Muscle layer of duodenum (tissue), 2 donors: ENCODE measurements around the gene ASB8.

Experiments
- H3K27ac ChIP-seq: one replicate; pipeline ENCODE4 v1.7.0; 2013; ENCODE audit warnings: mild to moderate bottlenecking, low read length
- H3K27me3 ChIP-seq: one replicate; pipeline ENCODE4 v1.7.0; 2013; ENCODE audit warnings: low read depth, mild to moderate bottlenecking, control low read depth, low read length
- H3K36me3 ChIP-seq, 2 donors: one replicate each; pipeline ENCODE4 v1.7.0; 2013; ENCODE audit warnings: low read length in 2 of 2, control low read depth in 1 of 2, mild to moderate bottlenecking in 1 of 2; ENCODE audit not compliant: insufficient read depth in 2 of 2, control insufficient read depth in 1 of 2
- H3K4me1 ChIP-seq, 2 donors: one replicate each; pipeline ENCODE4 v1.7.0; 2013; ENCODE audit warnings: low read length in 2 of 2, mild to moderate bottlenecking in 2 of 2, control low read depth in 1 of 2, moderate library complexity in 1 of 2; ENCODE audit not compliant: insufficient read depth in 2 of 2, control insufficient read depth in 1 of 2
- H3K4me3 ChIP-seq, 2 donors: one replicate each; pipeline ENCODE4 v1.7.0; 2013; ENCODE audit warnings: low read length in 2 of 2, low read depth in 1 of 2, mild to moderate bottlenecking in 1 of 2
- H3K9me3 ChIP-seq, 2 donors: one replicate each; pipeline ENCODE4 v1.7.0; 2013; ENCODE audit warnings: low read length in 2 of 2, control low read depth in 1 of 2, mild to moderate bottlenecking in 1 of 2; ENCODE audit not compliant: control insufficient read depth in 1 of 2
- donor health status: healthy.

ASB8 gene

GRCh38 chr12:48180857-48181495 is 23.7 kb upstream of the ASB8 start:
- H3K9me3 ChIP-seq = no peaks in the 10 kb centered on the region
- peaks cover 34% of the 10 kb centered on the region for H3K27me3 ChIP-seq
- H3K4me1 ChIP-seq = peaks cover 3 to 25% of the 10 kb centered on the region in 2 donors
- H3K27ac ChIP-seq = no peak overlapping the region
- H3K4me3 ChIP-seq = no peak overlapping the region
- no peaks in the 10 kb centered on the region for H3K36me3 ChIP-seq

- peaks cover 3 to 25% of the 10 kb centered on the region in 2 donors for H3K4me1 ChIP-seq
- no peak overlapping the region for H3K4me3 ChIP-seq
- no peaks in the 10 kb centered on the region for H3K36me3 ChIP-seq
- H3K9me3 ChIP-seq = no peaks in the 10 kb centered on the region
- H3K27ac ChIP-seq = no peak overlapping the region
- peaks cover 34% of the 10 kb centered on the region for H3K27me3 ChIP-seq
Observed at GRCh38 chr12:48180424-48180823, 23.1 kb upstream of the ASB8 start.

GRCh38 chr12:48179466-48179865 is 22.2 kb upstream of the ASB8 start:
- peaks cover 3 to 22% of the 10 kb centered on the region in 2 donors for H3K4me1 ChIP-seq
- no peak overlapping the region for H3K27ac ChIP-seq
- no peak overlapping the region for H3K4me3 ChIP-seq
- no peaks in the 10 kb centered on the region for H3K9me3 ChIP-seq
- no peaks in the 10 kb centered on the region for H3K36me3 ChIP-seq
- H3K27me3 ChIP-seq = peaks cover 34% of the 10 kb centered on the region

GRCh38 chr12:48177982-48178381 is 20.7 kb upstream of the ASB8 start:
- peaks cover 0 to 8% of the 10 kb centered on the region in 2 donors for H3K4me1 ChIP-seq
- no peak overlapping the region for H3K27ac ChIP-seq
- no peaks in the 10 kb centered on the region for H3K36me3 ChIP-seq
- H3K27me3 ChIP-seq = peaks cover 21% of the 10 kb centered on the region
- no peak overlapping the region for H3K4me3 ChIP-seq
- no peaks in the 10 kb centered on the region for H3K9me3 ChIP-seq

GRCh38 chr12:48176417-48176751 is 19.1 kb upstream of the ASB8 start:
- no peaks in the 10 kb centered on the region for H3K36me3 ChIP-seq
- peaks cover 11% of the 10 kb centered on the region for H3K27me3 ChIP-seq
- no peaks in the 10 kb centered on the region for H3K9me3 ChIP-seq
- no peaks in the 10 kb centered on the region for H3K4me1 ChIP-seq
- no peak overlapping the region for H3K4me3 ChIP-seq
- no peak overlapping the region for H3K27ac ChIP-seq

- H3K27ac ChIP-seq = no peak overlapping the region
- no peaks in the 10 kb centered on the region for H3K4me1 ChIP-seq
- no peak overlapping the region for H3K4me3 ChIP-seq
- H3K27me3 ChIP-seq = peaks cover 11% of the 10 kb centered on the region
- H3K9me3 ChIP-seq = no peaks in the 10 kb centered on the region
- H3K36me3 ChIP-seq = no peaks in the 10 kb centered on the region
Observed at GRCh38 chr12:48175613-48176416, 18.5 kb upstream of the ASB8 start.

- H3K9me3 ChIP-seq = no peaks in the 10 kb centered on the region
- no peaks in the 10 kb centered on the region for H3K27me3 ChIP-seq
- no peak overlapping the region for H3K4me3 ChIP-seq
- no peak overlapping the region for H3K27ac ChIP-seq
- H3K36me3 ChIP-seq = no peaks in the 10 kb centered on the region
- H3K4me1 ChIP-seq = no peaks in the 10 kb centered on the region
Observed at GRCh38 chr12:48169011-48169410, 11.7 kb upstream of the ASB8 start.

GRCh38 chr12:48165089-48165981 is 8.0 kb upstream of the ASB8 start:
- no peak overlapping the region for H3K4me3 ChIP-seq
- H3K27ac ChIP-seq = no peak overlapping the region
- no peaks in the 10 kb centered on the region for H3K36me3 ChIP-seq
- H3K9me3 ChIP-seq = no peaks in the 10 kb centered on the region
- no peaks in the 10 kb centered on the region for H3K27me3 ChIP-seq
- no peaks in the 10 kb centered on the region for H3K4me1 ChIP-seq

- no peaks in the 10 kb centered on the region for H3K9me3 ChIP-seq
- H3K4me3 ChIP-seq = no peak overlapping the region
- H3K27ac ChIP-seq = no peak overlapping the region
- H3K27me3 ChIP-seq = no peaks in the 10 kb centered on the region
- H3K36me3 ChIP-seq = no peaks in the 10 kb centered on the region
- no peaks in the 10 kb centered on the region for H3K4me1 ChIP-seq
Observed at GRCh38 chr12:48164451-48164850, 7.1 kb upstream of the ASB8 start.

- H3K4me1 ChIP-seq = no peaks in the 10 kb centered on the region
- H3K9me3 ChIP-seq = no peaks in the 10 kb centered on the region
- H3K36me3 ChIP-seq = no peaks in the 10 kb centered on the region
- no peak overlapping the region for H3K27ac ChIP-seq
- no peaks in the 10 kb centered on the region for H3K27me3 ChIP-seq
- no peak overlapping the region for H3K4me3 ChIP-seq
Observed at GRCh38 chr12:48163150-48163747, 5.9 kb upstream of the ASB8 start.

GRCh38 chr12:48160807-48161206 is 3.5 kb upstream of the ASB8 start:
- Histone ChIP-seq H3K27me3 (no peaks in the 10 kb centered on the region), H3K27ac (no peak overlapping the region), H3K4me1 (peaks cover 5 to 8% of the 10 kb centered on the region in 2 donors), H3K4me3 (no peak overlapping the region), H3K36me3 (no peaks in the 10 kb centered on the region), H3K9me3 (no peaks in the 10 kb centered on the region)
